Left hindlimb (tissue), 1 donor: Measurements from ENCODE around the gene PRSS35.
"Not testable (repeated sequence)": the region's sequence is repeated elsewhere in the genome, so short reads cannot be mapped to it uniquely, and the experiment has no call there.

Source experiments
- DNase-seq: peaks from one replicate; pipeline ENCODE4 v3.0.0-alpha.2; 2018

The PRSS35 gene

DNA sequence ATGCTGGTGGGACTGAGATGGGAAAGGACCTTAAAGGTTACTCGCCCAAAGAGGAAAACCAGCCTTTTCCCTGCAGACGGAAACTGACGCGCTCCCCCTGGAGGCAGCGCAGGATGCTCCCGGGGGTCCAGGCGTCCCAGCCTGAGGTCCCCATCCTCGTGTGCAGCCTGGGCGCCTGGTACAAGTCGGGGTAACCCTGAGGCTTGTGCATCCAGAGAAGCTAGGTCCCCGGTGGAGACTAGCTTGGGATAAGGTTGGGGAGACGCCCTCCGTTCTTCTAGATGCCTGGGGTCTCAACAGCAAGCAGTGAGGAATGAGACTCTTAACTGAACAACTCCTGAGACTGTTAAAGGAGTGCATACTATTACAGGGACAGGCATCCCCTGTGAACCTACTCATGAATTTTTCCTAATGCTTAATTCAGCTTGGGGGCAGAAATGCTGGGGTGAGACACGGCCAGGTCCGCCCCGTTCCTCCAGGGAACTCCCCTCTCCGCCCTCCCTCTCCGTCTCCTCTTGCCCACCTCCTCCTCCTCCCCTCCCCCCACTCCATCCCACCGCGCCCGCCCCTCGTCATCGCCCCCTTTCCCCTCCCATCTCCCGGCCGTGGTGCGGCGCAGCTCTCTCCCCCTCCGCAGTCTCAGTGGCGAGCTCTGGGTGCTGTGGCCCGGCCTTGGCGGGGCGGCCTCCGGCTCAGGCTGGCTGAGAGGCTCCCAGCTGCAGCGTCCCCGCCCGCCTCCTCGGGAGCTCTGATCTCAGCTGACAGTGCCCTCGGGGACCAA is at the start of gene PRSS35:
Gene PRSS35 (plus strand): TSS at position 634 of the 781 bp plus-strand sequence. CDS start 10,908 bp downstream, outside the sequence.
- DNase-seq: peak; percentile 89

DNA sequence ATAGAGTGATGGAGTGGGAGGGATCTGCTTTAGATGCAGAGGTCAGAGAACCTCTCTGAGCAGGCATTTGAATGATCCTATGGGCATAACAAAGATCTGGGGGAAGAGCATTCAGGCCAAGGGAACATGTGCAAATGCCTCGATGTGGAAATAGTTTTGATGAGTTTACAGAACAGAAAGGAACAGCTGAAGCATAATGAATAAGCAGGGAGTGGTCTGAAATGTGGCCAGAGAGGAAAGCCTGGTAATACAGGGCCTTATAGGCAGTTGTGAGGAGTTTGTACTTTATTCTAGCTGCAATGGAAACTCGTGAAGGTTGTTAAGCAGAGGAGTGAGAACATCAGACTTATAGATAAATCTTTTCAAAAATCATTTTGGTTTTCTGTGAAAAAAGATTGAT is 48.4 kb upstream of the PRSS35 start:
- DNase-seq: no peak

DNA sequence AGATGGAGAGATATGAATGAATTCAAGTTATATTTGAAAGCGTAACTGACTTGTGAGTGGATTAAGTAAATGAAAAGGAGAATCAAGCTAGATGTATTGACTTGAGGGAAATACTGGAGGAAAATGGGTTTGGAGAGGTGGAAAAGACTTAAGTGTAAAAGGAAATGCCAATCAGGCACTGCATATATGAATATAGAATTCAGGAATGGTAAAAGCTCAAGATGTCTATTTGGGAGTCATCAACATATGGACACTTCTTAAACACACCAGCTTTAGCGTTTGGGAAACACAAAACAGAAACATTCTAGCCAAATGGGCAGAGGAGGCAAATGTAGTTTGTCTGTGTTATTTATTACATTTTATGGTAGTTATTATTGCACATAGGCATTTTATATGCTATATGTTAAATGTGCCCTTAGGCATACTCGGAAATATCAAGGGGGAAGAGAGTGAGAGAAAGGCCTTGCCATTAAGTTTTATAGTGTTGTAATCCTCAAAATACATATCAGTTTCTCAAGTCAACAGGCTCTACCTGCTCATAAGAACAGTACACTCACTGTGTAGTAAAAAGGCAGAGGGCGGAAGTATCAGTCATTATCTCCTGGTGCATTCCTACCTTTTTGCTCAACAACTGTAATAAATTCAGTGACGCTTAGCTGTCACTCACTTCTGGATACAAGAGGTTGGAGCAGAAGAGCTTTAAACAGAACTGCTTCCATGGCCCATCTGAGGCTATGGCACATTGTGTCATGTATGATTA is 47.8 kb upstream of the PRSS35 start:
- no peak for DNase-seq

DNA sequence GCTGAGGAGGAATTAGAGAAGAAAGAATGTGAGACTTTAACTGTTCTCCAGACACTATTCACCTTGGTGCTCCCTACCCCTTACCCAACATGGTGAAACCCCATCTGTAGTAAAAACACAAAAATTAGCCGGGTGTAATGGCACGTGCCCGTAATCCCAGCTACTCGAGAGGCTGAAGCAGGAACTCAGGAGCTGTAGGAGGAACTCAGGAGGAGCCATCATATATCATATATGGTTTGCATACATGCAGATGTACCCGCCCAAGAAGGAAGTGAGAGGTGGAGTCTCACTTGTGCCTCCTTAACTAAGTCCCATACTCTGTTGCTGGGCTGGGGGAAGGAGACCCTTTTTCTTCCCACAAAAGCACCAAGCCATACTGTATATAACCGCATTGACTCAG is 46.0 kb upstream of the PRSS35 start:
- DNase-seq: no peak

- DNase-seq: no peak
These were observed 44.7 kb upstream of the PRSS35 start for GRCh38 chr6:83467620-83468036.

- no peak for DNase-seq
These were observed 42.3 kb upstream of the PRSS35 start for GRCh38 chr6:83470001-83470400.

DNA sequence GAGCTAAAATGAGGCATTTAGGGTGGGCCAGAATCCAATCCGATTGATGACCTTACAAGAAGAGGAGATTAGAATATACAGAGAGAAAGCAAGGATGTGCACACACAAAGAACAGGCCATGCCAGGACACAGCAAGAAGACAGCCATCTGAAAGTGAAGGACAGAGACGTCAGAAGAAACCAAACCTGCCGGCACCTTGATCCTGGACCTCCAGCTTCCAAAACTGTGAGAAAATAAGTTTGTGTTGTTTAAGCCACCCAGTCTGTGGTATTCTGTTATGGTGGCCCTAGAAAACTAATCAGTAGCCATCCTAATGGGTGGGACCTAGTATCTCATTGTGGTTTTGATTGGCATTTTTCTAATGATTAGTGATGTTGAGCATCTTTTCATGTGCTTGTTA is 41.7 kb upstream of the PRSS35 start:
- DNase-seq: no peak

- no peak for DNase-seq
These were observed 39.6 kb upstream of the PRSS35 start for GRCh38 chr6:83472767-83473166.

- no peak for DNase-seq
These were observed 38.0 kb upstream of the PRSS35 start for GRCh38 chr6:83474309-83474708.

DNA sequence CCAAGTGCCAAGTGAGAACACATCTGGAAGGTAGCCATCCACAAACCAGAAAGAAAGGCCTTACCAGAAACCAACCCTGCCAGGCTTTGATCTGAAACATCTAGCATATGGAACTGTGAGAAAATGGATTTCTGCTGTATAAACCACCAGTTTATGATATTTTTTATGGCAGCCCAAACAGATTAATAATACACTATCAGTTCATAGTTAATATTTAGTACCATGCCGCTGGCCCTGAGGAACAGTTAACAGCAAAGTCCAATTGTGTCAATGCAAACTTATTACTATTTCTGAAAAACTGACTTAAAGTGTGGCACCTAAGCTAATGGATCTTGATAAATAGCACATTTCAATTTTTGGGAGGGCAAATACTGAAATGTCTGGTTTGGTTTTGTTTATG is 35.4 kb upstream of the PRSS35 start:
- no peak for DNase-seq

- no peak for DNase-seq
These were observed 32.9 kb upstream of the PRSS35 start for GRCh38 chr6:83479389-83479788.

- no peak for DNase-seq
These were observed 31.9 kb upstream of the PRSS35 start for GRCh38 chr6:83480470-83480869.

- not testable (repeated sequence) for DNase-seq
These were observed 30.4 kb upstream of the PRSS35 start for GRCh38 chr6:83481938-83482337.

DNA sequence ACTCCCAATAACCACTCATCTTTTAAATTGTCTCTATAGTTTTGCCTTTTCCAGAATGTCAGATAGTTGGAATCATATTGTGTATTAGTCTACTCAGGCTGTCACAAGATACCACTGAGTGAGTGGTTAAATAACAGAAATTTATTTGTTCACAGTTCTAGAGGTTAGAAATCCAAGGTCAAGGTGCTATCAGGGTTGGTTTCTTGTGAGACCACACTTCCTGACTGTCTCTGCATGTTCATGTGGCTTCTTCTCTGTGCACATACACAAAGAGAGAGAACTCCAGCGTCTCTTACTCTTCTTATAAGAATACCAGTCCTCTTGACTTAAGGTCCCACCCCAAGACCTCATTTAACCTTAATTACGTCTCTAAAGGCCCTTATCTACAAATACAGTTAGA is 23.9 kb upstream of the PRSS35 start:
- DNase-seq: no peak

GRCh38 chr6:83488861-83489260 is 23.5 kb upstream of the PRSS35 start:
- DNase-seq: no peak

- no peak for DNase-seq
These were observed 22.0 kb upstream of the PRSS35 start for GRCh38 chr6:83490217-83490807.

DNA sequence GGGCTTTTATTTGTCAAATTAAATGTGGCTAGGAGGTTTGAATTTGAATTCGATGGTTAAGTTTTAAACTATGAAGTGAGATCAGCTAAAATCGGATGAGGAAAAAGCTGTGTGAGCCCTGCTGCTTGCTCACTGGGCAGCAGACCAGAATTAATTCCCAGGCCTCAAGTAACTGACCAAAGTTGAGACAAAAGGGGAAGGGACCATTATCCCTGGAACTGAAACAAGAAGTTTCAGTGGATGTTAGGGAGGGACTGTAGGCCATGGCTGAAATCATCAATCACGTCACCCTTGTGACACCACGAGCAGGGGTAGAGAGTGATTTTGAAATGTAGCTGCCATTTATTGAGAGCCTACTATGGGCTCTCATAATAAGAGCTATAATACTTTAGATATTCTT is 7.0 kb upstream of the PRSS35 start:
- no peak for DNase-seq

DNA sequence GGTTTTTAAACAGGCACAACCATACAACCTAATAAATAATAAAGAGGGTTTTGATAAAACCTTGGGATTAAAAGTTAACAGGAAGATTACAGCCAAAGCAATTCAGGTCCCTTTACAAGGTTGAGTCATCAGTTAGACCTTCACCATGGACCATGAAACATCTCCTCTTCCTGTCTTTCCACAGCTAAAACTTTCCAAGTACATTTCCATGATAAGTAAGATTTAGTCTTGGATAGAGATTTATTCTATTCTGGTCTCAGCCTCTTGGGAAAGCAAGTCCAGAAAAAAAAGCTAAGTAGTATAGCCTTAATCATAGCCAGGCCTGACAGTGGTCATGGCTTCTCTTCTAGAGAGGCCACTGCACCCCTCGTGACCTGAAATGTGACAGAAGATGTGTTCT is 2.9 kb upstream of the PRSS35 start:
- DNase-seq: no peak

DNA sequence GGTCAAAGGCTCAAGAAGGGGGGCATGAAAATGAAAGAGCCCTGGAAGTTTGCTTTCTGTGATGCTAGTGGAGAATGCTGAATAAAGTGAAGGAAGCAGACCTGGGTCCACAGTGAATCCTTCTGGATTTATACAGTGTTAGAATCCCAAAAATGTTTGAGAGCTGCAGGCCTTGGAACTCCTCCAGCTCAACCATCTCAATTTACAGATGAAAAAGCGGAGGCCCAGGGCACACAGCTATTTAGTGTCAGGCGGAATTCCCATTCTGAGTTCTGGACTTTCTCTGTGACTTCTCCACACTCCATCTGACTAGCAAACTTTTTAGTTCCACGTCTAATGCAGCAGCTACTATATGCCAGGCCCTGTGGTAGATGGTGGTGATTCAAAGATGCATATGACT is 1.5 kb upstream of the PRSS35 start:
- DNase-seq: no peak

DNA sequence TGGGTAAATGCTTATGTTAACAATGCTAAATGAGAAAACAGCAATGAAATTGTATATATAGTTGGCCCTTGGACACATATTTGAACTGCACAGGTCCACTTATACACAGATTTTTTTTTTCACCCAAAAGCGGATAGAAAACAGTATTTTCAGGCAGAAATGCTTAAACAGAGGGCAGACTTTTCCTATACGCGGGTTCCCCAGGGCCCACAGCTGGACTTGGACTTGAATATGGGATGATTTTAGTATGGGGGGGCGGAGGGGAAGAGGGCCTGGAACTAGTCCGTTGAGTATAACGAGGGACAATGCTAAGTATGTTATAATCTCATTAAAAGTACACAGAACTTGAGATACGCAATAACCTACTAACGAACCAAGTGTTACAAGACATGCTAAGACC is 1.1 kb upstream of the PRSS35 start:
- peak; percentile 44 for DNase-seq

DNA sequence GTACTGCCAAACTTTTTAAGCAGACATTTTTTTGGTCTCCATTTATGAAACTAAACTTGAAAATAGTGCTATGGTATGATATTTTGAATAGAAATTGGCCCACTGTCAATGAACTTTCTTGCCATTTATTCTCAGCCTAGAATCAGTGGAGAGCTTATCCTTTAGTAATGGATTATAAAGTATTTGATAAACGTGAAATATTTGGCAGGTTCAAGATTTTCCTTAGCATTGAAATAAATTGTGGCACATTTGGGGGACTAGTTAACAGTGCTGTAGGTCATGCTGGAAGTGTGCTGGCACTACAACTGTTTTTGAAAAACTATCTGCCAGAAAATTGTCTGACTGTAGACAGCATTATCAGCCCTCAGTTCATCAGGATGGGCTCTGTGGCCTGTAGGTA is 2.1 kb downstream of the PRSS35 start:
- DNase-seq: no peak

- no peak for DNase-seq
These were observed 2.6 kb downstream of the PRSS35 start for GRCh38 chr6:83514866-83515466.

DNA sequence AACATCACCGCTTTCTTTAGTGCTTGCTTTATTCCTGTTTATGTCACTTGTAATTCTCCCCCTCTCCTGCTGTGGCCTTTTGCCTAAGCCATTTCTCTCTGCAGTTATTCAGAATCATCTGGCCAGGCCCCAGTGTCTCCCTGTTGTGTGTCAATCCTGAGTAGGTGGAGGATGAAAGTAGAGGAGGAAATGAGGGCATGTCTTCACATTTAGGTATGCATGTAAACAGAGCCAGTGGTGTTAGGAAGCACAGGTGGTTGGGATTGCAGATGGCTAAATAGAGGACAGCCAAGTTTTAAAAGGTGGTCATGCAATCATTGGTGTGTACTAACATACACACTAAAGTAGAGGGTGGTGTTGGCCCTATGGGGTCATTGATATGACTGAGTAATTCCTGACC is 5.2 kb downstream of the PRSS35 start:
- no peak for DNase-seq
